Measurements from ENCODE around the gene CHRDL2.

GRCh38 chr11:74710281-74710938 is 20.8 kb downstream of the CHRDL2 start:
- no peak for TF ChIP-seq SP1 (IDR thresholded peaks at IDR 0.05; ENCODE audit: low read depth)
- TF ChIP-seq CTCF (IDR thresholded peaks at IDR 0.05 in 2 of 3, conservative IDR thresholded peaks at IDR 0.05 in 1 of 3; ENCODE audit: borderline replicate concordance in 1 of 3, insufficient read depth in 1 of 3, low read depth in 2 of 3, low read length in 2 of 3) = no peak
- TF ChIP-seq POLR2AphosphoS5 (IDR thresholded peaks at IDR 0.05; ENCODE audit: low read depth, low read length) = no peak
- TF ChIP-seq MAX (IDR thresholded peaks at IDR 0.05) = no peak
- no peak for TF ChIP-seq CEBPB (IDR thresholded peaks at IDR 0.05; ENCODE audit: low read depth)
- TF ChIP-seq EZH2 (IDR thresholded peaks at IDR 0.05) = no peak
- no peak for TF ChIP-seq EZH2phosphoT487 (IDR thresholded peaks at IDR 0.05; ENCODE audit: borderline replicate concordance)
- TF ChIP-seq RAD21 (IDR thresholded peaks at IDR 0.05; ENCODE audit: low read depth) = no peak
- TF ChIP-seq YY1 (IDR thresholded peaks at IDR 0.05; ENCODE audit: extremely low read depth, insufficient replicate concordance, low read depth, low read length) = no peak
- no peak for TF ChIP-seq POLR2A (IDR thresholded peaks at IDR 0.05; ENCODE audit: borderline replicate concordance, extremely low read depth, insufficient read depth, insufficient read length)

All from HCT116 (cell line).